Measurements from ENCODE around the gene HIPK2.
A peak's percentile ranks its signal among the peaks of the same experiment; 100 is the strongest.

Gene HIPK2

GRCh38 chr7:139603896-139604295 is 173.9 kb downstream of the HIPK2 start:
- ATAC-seq, result no peak
- TF ChIP-seq ZC3H10 (CRISPR knock-in tag; IDR thresholded peaks at IDR 0.05) (no peak), ZNF8 (CRISPR knock-in tag; IDR thresholded peaks at IDR 0.05) (no peak), ZNF565 (CRISPR knock-in tag; conservative IDR thresholded peaks at IDR 0.05; ENCODE audit: low read depth) (no peak), ZNF70 (CRISPR knock-in tag; IDR thresholded peaks at IDR 0.05) (no peak), BACH2 (CRISPR knock-in tag; IDR thresholded peaks at IDR 0.05; ENCODE audit: borderline replicate concordance) (no peak)

GRCh38 chr7:139603282-139603681 is 174.5 kb downstream of the HIPK2 start:
- peak; percentile 19; the same call in 1 of the 3 replicates for ATAC-seq
- TF ChIP-seq PPARA (CRISPR knock-in tag; IDR thresholded peaks at IDR 0.05; ENCODE audit: borderline replicate concordance), result no peak
- TF ChIP-seq OSR1 (CRISPR knock-in tag; IDR thresholded peaks at IDR 0.05), result no peak
- no peak for TF ChIP-seq ARNTL (CRISPR knock-in tag; IDR thresholded peaks at IDR 0.05; ENCODE audit: borderline replicate concordance, low read depth)
- no peak for TF ChIP-seq GLIS3 (CRISPR knock-in tag; IDR thresholded peaks at IDR 0.05)
- TF ChIP-seq ZNF565 (CRISPR knock-in tag; conservative IDR thresholded peaks at IDR 0.05; ENCODE audit: low read depth), result no peak
- no peak for TF ChIP-seq ZFP30 (CRISPR knock-in tag; IDR thresholded peaks at IDR 0.05)
- TF ChIP-seq TCF4 (CRISPR knock-in tag; IDR thresholded peaks at IDR 0.05; ENCODE audit: borderline replicate concordance), result no peak
- no peak for TF ChIP-seq BACH2 (CRISPR knock-in tag; IDR thresholded peaks at IDR 0.05; ENCODE audit: borderline replicate concordance)
- no peak for TF ChIP-seq ESRRG (CRISPR knock-in tag; IDR thresholded peaks at IDR 0.05)
- TF ChIP-seq TSHZ2 (CRISPR knock-in tag; IDR thresholded peaks at IDR 0.05), result no peak
- no peak for TF ChIP-seq PATZ1 (CRISPR knock-in tag; IDR thresholded peaks at IDR 0.05; ENCODE audit: borderline replicate concordance)
- no peak for TF ChIP-seq CSRNP3 (CRISPR knock-in tag; IDR thresholded peaks at IDR 0.05)

- no peak for TF ChIP-seq ZNF8 (CRISPR knock-in tag; IDR thresholded peaks at IDR 0.05)
- no peak for TF ChIP-seq ZFP30 (CRISPR knock-in tag; IDR thresholded peaks at IDR 0.05)
- no peak for TF ChIP-seq GLIS3 (CRISPR knock-in tag; IDR thresholded peaks at IDR 0.05)
- no peak for TF ChIP-seq SNAI2 (CRISPR knock-in tag; IDR thresholded peaks at IDR 0.05)
- TF ChIP-seq PATZ1 (CRISPR knock-in tag; IDR thresholded peaks at IDR 0.05; ENCODE audit: borderline replicate concordance), result no peak
- no peak for TF ChIP-seq CSDC2 (CRISPR knock-in tag; IDR thresholded peaks at IDR 0.05)
- no peak for TF ChIP-seq ZNF565 (CRISPR knock-in tag; conservative IDR thresholded peaks at IDR 0.05; ENCODE audit: low read depth)
- no peak for TF ChIP-seq RARB (CRISPR knock-in tag; IDR thresholded peaks at IDR 0.05)
- peak; percentile 92 for ATAC-seq
Observed at GRCh38 chr7:139602143-139602722, 175.6 kb downstream of the HIPK2 start.

- TF ChIP-seq CSRNP3 (CRISPR knock-in tag; IDR thresholded peaks at IDR 0.05), result no peak
- TF ChIP-seq ZNF565 (CRISPR knock-in tag; conservative IDR thresholded peaks at IDR 0.05; ENCODE audit: low read depth), result no peak
- no peak for TF ChIP-seq ARNTL (CRISPR knock-in tag; IDR thresholded peaks at IDR 0.05; ENCODE audit: borderline replicate concordance, low read depth)
- no peak for TF ChIP-seq ZNF70 (CRISPR knock-in tag; IDR thresholded peaks at IDR 0.05)
- no peak for TF ChIP-seq ISL1 (CRISPR knock-in tag; IDR thresholded peaks at IDR 0.05)
- TF ChIP-seq POU6F1 (CRISPR knock-in tag; IDR thresholded peaks at IDR 0.05; ENCODE audit: borderline replicate concordance, low read depth), result no peak
- TF ChIP-seq RARB (CRISPR knock-in tag; IDR thresholded peaks at IDR 0.05), result no peak
- TF ChIP-seq TCF4 (CRISPR knock-in tag; IDR thresholded peaks at IDR 0.05; ENCODE audit: borderline replicate concordance), result no peak
- no peak for TF ChIP-seq SNAI2 (CRISPR knock-in tag; IDR thresholded peaks at IDR 0.05)
- no peak for ATAC-seq
Observed at GRCh38 chr7:139601176-139601575, 176.6 kb downstream of the HIPK2 start.
